A673 (cell line): ENCODE results near the gene PTCH2. TPM values are rescaled to one million over a fixed set of nuclear protein-coding genes. Genes with fewer than 3 reads are reported as not detected.

ENCODE experiments used
- BruUV-seq: library from RNA; stranded (reverse); fragments of 400-500 nt; replicated peaks from 2 replicates; lab custom pipeline; 2021; lab: Mats Ljungman, UMichigan
- CTCF ChIA-PET: fragments of 300-600 bp; sonication (Branson Sonifier 250); formaldehyde crosslinking; loops from one replicate; lab custom pipeline; 2022; ENCODE audit warnings: antibody characterized with exemption; lab: Charles Lee
- POLR2A ChIA-PET: fragments of 300-600 bp; sonication (Branson Sonifier 250); formaldehyde crosslinking; loops from one replicate; lab custom pipeline; 2022; ENCODE audit warnings: antibody characterized with exemption; ENCODE audit not compliant: low non-redundant PET; lab: Charles Lee
- DNase-seq: peaks from one replicate; pipeline ENCODE4 v3.0.0-alpha.2; 2015; ENCODE audit warnings: low spot score
- H3K27ac ChIP-seq: fragments of 200-600 bp; sonication (generic); 2 replicates; pipeline ENCODE4 v1.5.1; 2016; ENCODE audit warnings: mixed run types, low read depth, mild to moderate bottlenecking, mixed read lengths, antibody characterized with exemption, low read length; ENCODE audit not compliant: poor library complexity, severe bottlenecking
- H3K27me3 ChIP-seq: fragments of 200-600 bp; sonication (generic); replicated peaks from 2 replicates; pipeline ENCODE4 v1.6.1; 2017; ENCODE audit warnings: mixed run types, low read depth, mild to moderate bottlenecking, mixed read lengths, antibody characterized with exemption, low read length; ENCODE audit not compliant: insufficient read depth, poor library complexity
- H3K36me3 ChIP-seq: fragments of 200-600 bp; sonication (generic); 2 replicates; pipeline ENCODE4 v1.6.1; 2016; ENCODE audit warnings: mixed run types, mild to moderate bottlenecking, mixed read lengths, antibody characterized with exemption, low read length; ENCODE audit not compliant: insufficient read depth, poor library complexity, severe bottlenecking
- H3K4me1 ChIP-seq: fragments of 200-600 bp; sonication (generic); 2 replicates; pipeline ENCODE4 v1.6.1; 2017; ENCODE audit warnings: mixed run types, mild to moderate bottlenecking, mixed read lengths, antibody characterized with exemption, low read length; ENCODE audit not compliant: insufficient read depth, poor library complexity, severe bottlenecking
- H3K4me3 ChIP-seq: fragments of 200-600 bp; sonication (generic); 2 replicates; pipeline ENCODE4 v1.5.1; 2016; ENCODE audit warnings: low read depth, mixed run types, mild to moderate bottlenecking, mixed read lengths, low read length; ENCODE audit not compliant: poor library complexity, severe bottlenecking
- H3K9me3 ChIP-seq: fragments of 200-600 bp; sonication (generic); 2 replicates; pipeline ENCODE4 v1.6.1; 2016; ENCODE audit warnings: mixed run types, low read depth, mild to moderate bottlenecking, mixed read lengths, antibody characterized with exemption, low read length; ENCODE audit not compliant: poor library complexity, severe bottlenecking
- EZH2 ChIP-seq: fragments of 200-600 bp; sonication (generic); IDR thresholded peaks from 2 replicates; pipeline ENCODE4 v1.6.1; 2017; ENCODE audit warnings: borderline replicate concordance, low read depth, mild to moderate bottlenecking, mixed read lengths, antibody characterized with exemption, low read length; ENCODE audit not compliant: poor library complexity, severe bottlenecking
- intact Hi-C: fragments of 100-400 bp; cut with micrococcal nuclease; formaldehyde crosslinking; loops from one replicate; pipeline ENCODE4 v1.10.0; 2022; ENCODE audit not compliant: unreplicated experiment
- total RNA-seq: library from RNA; stranded (reverse); gene quantifications from 2 replicates; pipeline ENCODE4 v1.2.3, GENCODE V29; 2021
- TF ChIP-seq, protein P1 (sequence below): fragments of 300-800, 200-600 bp; sonication (generic); conservative IDR thresholded peaks from 2 replicates; pipeline ENCODE4 v1.5.1; 2017; ENCODE audit warnings: low read depth, mild to moderate bottlenecking, antibody characterized with exemption, low read length, moderate library complexity, mixed read lengths

Gene PTCH2
- total RNA-seq, 1 experiment from 2014 or later: 2.3 TPM

DNA sequence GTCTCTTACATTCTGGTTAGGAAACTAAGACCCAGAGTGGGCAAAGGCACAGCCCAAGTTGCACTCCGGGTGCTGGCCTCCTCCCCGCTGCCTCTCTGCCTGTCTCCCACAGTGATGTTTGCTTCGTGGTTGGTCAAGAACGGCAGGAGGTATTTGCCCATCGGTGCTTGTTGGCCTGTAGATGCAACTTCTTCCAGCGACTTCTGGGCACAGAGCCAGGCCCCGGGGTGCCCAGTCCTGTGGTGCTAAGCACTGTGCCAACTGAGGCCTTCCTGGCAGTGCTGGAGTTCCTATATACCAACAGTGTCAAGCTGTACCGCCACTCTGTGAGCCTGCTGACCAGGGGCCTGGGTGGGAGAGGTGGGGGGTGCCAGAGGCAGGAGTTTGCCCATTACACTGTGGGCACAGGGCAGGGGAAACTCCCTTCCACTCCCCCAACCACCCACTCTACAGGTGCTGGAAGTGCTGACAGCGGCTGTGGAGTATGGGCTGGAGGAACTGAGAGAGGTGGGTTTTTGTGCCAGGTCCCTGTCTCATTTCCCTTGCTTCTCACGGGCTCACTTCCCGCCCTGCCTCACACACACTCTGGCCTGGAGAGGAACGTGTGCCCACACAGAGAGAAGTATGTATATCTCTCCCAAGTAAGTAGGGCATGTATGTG, 32.8 kb downstream of the PTCH2 start:
- DNase-seq: peak; percentile 65
- H3K9me3 ChIP-seq: no peaks in the 10 kb centered on the region
- H3K36me3 ChIP-seq: peaks cover 6% of the 10 kb centered on the region
- intact Hi-C loops: no loop called here
- peaks cover 55% of the 10 kb centered on the region for H3K4me1 ChIP-seq
- H3K4me3 ChIP-seq: peak overlapping the region; percentile 41
- BruUV-seq: no TSS peak
- CTCF ChIA-PET: no interaction called here
- no peaks in the 10 kb centered on the region for H3K27me3 ChIP-seq
- peak overlapping the region; percentile 98 for H3K27ac ChIP-seq
- POLR2A ChIA-PET: no interaction called here
- no peak for TF ChIP-seq EZH2
- TF ChIP-seq, protein P1, sequence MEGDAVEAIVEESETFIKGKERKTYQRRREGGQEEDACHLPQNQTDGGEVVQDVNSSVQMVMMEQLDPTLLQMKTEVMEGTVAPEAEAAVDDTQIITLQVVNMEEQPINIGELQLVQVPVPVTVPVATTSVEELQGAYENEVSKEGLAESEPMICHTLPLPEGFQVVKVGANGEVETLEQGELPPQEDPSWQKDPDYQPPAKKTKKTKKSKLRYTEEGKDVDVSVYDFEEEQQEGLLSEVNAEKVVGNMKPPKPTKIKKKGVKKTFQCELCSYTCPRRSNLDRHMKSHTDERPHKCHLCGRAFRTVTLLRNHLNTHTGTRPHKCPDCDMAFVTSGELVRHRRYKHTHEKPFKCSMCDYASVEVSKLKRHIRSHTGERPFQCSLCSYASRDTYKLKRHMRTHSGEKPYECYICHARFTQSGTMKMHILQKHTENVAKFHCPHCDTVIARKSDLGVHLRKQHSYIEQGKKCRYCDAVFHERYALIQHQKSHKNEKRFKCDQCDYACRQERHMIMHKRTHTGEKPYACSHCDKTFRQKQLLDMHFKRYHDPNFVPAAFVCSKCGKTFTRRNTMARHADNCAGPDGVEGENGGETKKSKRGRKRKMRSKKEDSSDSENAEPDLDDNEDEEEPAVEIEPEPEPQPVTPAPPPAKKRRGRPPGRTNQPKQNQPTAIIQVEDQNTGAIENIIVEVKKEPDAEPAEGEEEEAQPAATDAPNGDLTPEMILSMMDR: no peak

DNA sequence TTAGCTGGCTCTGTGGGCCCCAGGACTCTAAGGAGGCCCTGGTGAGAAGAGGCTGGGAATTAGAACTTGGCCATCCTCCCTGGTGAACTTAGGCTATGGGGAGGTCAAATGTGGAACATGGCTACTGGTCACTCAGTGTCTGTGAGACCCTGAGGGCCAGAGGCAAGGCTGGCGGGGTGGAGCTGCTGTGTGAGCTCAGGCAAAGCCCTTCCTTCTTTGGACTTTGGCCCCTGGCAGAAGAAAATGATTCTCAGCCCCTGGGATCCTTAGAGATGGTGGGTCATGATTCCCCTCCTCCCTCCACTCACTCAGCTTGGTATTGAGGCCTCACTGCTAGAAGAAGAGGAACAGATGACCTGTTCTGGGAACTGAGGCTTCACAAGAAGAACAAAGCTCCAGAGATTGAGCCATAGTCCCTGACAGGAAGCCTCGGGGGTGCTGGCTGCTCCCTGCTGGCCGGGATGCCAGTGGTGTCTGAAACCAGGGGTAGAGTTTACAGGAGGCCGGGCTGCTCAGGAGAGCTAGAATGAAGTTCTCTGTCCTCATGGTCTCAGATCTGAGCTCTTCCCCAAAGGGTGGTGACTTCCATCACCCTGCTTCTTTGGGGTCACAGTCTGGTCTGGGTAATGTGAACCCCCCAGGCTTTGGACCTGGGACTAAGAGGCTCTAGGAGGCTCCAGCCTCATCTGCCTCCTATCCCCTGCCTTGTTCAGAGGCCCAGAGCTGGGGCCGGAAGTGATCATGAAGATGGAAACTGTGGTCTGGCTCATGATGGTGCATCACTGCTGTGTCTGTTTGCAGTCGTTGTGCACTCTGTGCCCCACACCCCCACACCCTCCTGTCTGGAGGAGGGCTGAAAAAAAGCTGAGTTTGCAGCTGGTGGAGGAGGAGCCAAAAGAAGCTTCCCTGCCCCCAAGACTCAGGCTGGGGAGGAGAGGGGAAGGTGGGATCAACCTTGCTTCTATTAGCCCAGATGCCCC, 33.8 kb downstream of the PTCH2 start:
- Histone ChIP-seq H3K4me1 (peaks cover 55% of the 10 kb centered on the region), H3K9me3 (no peaks in the 10 kb centered on the region), H3K36me3 (peaks cover 9% of the 10 kb centered on the region), H3K27me3 (no peaks in the 10 kb centered on the region), H3K27ac (peak overlapping the region; percentile 98), H3K4me3 (peak overlapping the region; percentile 41)
- BruUV-seq: TSS peak; percentile 29
- TF ChIP-seq EZH2: no peak
- TF ChIP-seq, protein P1: 0 out of 2 replicates have a peak, but pooled peaks have one; percentile 21
- DNase-seq: peak; percentile 50
- CTCF ChIA-PET: interaction anchor here (1.2 kb wide), 1 partner anchor 10 kb away, joined by 3 read pairs; no protein-coding TSS in a partner anchor
- POLR2A ChIA-PET: interaction anchor here (1.9 to 2.7 kb wide), 2 partner anchors 9 kb away, joined by 7 to 18 read pairs; partner anchors contain the start of gene PLK3
- intact Hi-C loops: loop anchor here (10.0 kb wide), 1 partner anchor 496 kb away; no protein-coding TSS in a partner anchor

DNA sequence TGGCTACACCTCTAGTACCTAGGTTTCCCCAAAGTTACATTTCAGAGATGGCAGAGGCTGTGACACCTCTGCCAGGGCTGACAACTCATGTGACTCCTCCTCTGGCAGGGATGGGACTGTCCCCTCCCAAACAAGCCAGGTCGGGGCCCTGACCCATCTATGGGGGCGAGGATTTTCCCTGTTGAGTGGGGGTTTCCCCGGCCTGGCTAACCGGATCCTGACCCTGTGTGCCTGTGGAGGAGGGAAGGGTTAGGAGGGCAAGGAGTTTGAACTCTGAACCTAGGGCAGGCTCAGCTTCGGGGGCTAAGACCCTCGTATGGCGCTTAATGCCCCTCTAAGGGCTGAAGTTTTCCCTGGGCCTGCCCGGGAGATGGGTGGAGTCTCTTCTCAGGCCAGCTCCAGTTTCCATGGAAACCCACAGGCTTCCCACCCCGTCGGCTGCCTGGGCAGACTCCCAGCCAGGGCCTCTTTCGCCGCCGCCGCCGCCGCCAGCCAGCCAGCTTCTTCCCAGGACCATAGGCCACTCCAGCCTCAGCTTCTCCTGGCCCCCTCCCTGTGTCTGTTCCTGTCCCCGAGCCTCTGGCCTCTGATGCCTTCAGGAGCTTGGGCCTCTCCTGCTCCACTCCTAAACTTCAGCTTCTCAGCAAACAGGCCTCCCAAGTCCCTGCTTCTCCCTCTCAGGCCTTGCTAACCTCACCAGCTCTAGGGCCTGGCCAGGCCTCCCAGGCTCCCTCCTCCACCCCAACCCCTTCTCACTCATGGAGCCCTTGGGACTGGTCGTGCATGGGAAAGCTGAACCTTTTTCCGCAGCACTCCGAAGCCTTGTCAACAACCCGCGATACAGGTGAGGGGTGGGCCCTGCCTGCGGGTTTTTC, 34.8 kb downstream of the PTCH2 start, which contains the start of gene BTBD19:
BTBD19 (plus strand) TSS at position 461 of the 875 bp plus-strand sequence; CDS start at position 759, 298 bp downstream.
- Histone ChIP-seq H3K4me1 (peaks cover 55% of the 10 kb centered on the region), H3K27ac (peak within 1 kb of the TSS; percentile 98), H3K4me3 (peak within 1 kb of the TSS; percentile 41), H3K36me3 (peaks cover 9% of the 10 kb centered on the region), H3K9me3 (no peaks in the 10 kb centered on the region), H3K27me3 (no peaks in the 10 kb centered on the region)
- peak; percentile 87 for DNase-seq
- POLR2A ChIA-PET: interaction anchor here (1.9 to 2.7 kb wide), 2 partner anchors 8 to 10 kb away, joined by 7 to 18 read pairs; partner anchors contain the start of gene PLK3
- CTCF ChIA-PET: interaction anchor here (1.2 kb wide), 1 partner anchor 11 kb away, joined by 3 read pairs; no protein-coding TSS in a partner anchor
- no TSS peak for BruUV-seq
- TF ChIP-seq, protein P1: no peak
- TF ChIP-seq EZH2: no peak
- intact Hi-C loops: loop anchor here (10.0 kb wide), 1 partner anchor 497 kb away; no protein-coding TSS in a partner anchor
